HEK293T (cell line): ENCODE data around the gene SH3PXD2A.

ENCODE experiments used
- CTCF ChIA-PET: fragments of 350-600 bp; formaldehyde crosslinking; extraction: SDS; loops from one replicate; lab custom pipeline; 2021; ENCODE audit warnings: antibody characterized with exemption, inconsistent platforms; lab: Yijun Ruan, JAX
- POLR2A ChIA-PET: fragments of 350-600 bp; formaldehyde crosslinking; extraction: SDS; loops from one replicate; lab custom pipeline; 2020; ENCODE audit warnings: antibody characterized with exemption, inconsistent platforms; lab: Yijun Ruan, JAX
- DNase-seq: peaks from one replicate; pipeline ENCODE4 v3.0.0; 2012; ENCODE audit warnings: mixed read lengths; ENCODE audit errors: extremely low spot score
- ARNT ChIP-seq: fragments of 450-650 bp; IDR thresholded peaks from 2 replicates; pipeline ENCODE4 v1.6.1; 2017; ENCODE audit warnings: mild to moderate bottlenecking
- BHLHE40 ChIP-seq: fragments of 450-650 bp; IDR thresholded peaks from 2 replicates; pipeline ENCODE4 v1.6.1; 2016; ENCODE audit warnings: mild to moderate bottlenecking, moderate library complexity, borderline replicate concordance
- CTBP1 ChIP-seq: fragments of 450-650 bp; IDR thresholded peaks from 2 replicates; pipeline ENCODE4 v1.6.1; 2016; ENCODE audit warnings: borderline replicate concordance
- ELF4 ChIP-seq: fragments of 450-650 bp; IDR thresholded peaks from 2 replicates; pipeline ENCODE4 v1.6.1; 2017; ENCODE audit warnings: antibody characterized with exemption
- FOXA1 ChIP-seq: fragments of 450-650 bp; IDR thresholded peaks from 2 replicates; pipeline ENCODE4 v1.6.1; 2016; ENCODE audit warnings: mild to moderate bottlenecking
- FOXK2 ChIP-seq: fragments of 450-650 bp; IDR thresholded peaks from 2 replicates; pipeline ENCODE4 v1.6.1; 2016; ENCODE audit warnings: mild to moderate bottlenecking
- FOXM1 ChIP-seq: fragments of 450-650 bp; IDR thresholded peaks from 2 replicates; pipeline ENCODE4 v1.6.1; 2017; ENCODE audit warnings: mild to moderate bottlenecking, borderline replicate concordance
- HDGF ChIP-seq: fragments of 450-650 bp; IDR thresholded peaks from 2 replicates; pipeline ENCODE4 v1.6.1; 2017; ENCODE audit warnings: antibody characterized with exemption, borderline replicate concordance
- L3MBTL2 ChIP-seq: fragments of 450-650 bp; conservative IDR thresholded peaks from 2 replicates; pipeline ENCODE4 v1.6.1; 2016; ENCODE audit warnings: mild to moderate bottlenecking
- LEF1 ChIP-seq: fragments of 450-650 bp; IDR thresholded peaks from 2 replicates; pipeline ENCODE4 v1.6.1; 2017; ENCODE audit warnings: mild to moderate bottlenecking, borderline replicate concordance
- NFRKB ChIP-seq: fragments of 450-650 bp; IDR thresholded peaks from 2 replicates; pipeline ENCODE4 v1.6.1; 2016; ENCODE audit warnings: mild to moderate bottlenecking, moderate library complexity
- SP1 ChIP-seq: fragments of 450-650 bp; IDR thresholded peaks from 2 replicates; pipeline ENCODE4 v1.6.1; 2017
- SUZ12 ChIP-seq: fragments of 450-650 bp; IDR thresholded peaks from 2 replicates; pipeline ENCODE4 v1.6.1; 2016; ENCODE audit warnings: mild to moderate bottlenecking
- TARDBP ChIP-seq: fragments of 450-650 bp; IDR thresholded peaks from 2 replicates; pipeline ENCODE4 v1.6.1; 2016
- ZNF384 ChIP-seq: fragments of 450-650 bp; IDR thresholded peaks from 2 replicates; pipeline ENCODE4 v1.6.1; 2016
- TF ChIP-seq, protein P1 (sequence below): fragments of 450-650 bp; IDR thresholded peaks from 2 replicates; pipeline ENCODE4 v1.6.1; 2016

The SH3PXD2A gene

DNA sequence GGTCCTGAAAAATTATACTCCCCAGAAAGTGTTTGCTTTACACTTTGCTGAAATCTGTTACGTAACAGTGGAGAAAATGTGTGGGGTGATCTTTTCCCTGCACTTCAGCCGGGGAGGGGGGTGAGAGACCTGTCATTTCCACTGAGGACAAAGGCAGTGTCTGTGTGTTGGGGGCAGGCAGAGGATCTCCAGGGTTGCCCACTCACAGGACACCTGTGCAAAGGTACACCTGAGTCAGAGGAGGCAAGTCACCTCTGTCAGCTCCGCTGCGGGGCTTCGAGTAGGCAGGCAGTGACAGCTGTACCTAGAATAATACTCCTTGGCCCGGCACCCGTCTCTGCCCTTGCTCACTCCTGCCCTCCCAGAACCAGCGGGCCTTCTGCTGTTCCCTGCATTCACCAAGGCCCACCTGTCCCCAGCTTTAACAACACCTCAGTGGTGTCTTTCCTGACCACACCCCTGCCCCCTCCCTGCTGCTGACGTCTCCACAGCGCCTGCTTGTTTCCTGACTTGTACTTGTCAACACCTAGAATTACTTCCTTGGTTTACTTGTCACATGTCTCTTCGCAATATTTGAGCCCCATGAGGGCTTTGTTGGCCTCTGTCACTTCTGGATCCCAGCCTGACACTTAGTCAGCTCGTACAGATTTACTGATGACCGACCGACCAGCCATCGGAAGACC is 202.6 kb downstream of the SH3PXD2A start:
- ChIA-PET POLR2A (interaction anchor here (3.0 kb wide), 1 partner anchor 8 kb away, joined by 16 read pairs; no protein-coding TSS in a partner anchor), CTCF (no interaction called here)
- TF ChIP-seq FOXK2 (no peak), HDGF (no peak), BHLHE40 (no peak), SP1 (no peak), ZNF384 (no peak), ARNT (no peak), FOXA1 (no peak), CTBP1 (no peak)
- no peak for DNase-seq

DNA sequence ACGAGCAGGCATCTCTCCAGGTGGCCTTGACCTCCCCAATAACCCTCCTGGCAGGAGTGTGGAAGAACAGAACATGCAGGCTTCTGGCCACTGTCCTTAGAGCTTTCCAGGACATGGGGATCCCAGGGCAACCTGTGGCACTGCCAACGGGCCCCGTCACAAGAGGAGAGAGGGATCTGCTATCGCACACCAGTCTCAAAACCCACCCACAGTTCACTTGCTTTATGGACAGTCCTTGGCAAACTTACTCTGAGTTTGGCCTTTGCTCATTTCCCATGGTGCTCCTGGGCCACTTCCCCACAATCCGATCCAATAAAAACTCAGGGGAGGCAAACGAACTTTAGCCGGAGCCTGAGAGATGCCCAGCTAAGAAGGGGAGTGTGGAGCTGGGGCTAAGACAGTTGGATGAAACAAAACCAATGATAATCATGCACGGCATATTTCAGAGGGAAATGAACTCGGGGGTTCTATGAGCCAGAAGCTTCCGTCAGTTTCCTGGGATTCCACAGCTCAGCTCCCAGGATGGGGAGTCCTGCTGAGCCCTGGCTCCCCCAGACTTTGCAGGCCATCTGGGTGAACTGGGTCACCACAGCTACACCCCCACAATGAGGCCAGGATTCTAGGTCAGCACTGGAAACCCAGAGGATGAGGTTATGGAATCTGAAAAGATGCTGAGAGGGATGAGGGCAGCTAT is 203.4 kb downstream of the SH3PXD2A start:
- ChIA-PET CTCF (no interaction called here), POLR2A (interaction anchor here (3.0 kb wide), 1 partner anchor 9 kb away, joined by 16 read pairs; no protein-coding TSS in a partner anchor)
- DNase-seq = no peak
- TF ChIP-seq ELF4 (no peak), ARNT (no peak), CTBP1 (no peak), LEF1 (no peak), SP1 (no peak), ZNF384 (no peak), FOXA1 (no peak), NFRKB (no peak), TARDBP (no peak), BHLHE40 (no peak), SUZ12 (no peak), HDGF (no peak), L3MBTL2 (no peak), FOXM1 (no peak), FOXK2 (no peak)
- TF ChIP-seq, protein P1, sequence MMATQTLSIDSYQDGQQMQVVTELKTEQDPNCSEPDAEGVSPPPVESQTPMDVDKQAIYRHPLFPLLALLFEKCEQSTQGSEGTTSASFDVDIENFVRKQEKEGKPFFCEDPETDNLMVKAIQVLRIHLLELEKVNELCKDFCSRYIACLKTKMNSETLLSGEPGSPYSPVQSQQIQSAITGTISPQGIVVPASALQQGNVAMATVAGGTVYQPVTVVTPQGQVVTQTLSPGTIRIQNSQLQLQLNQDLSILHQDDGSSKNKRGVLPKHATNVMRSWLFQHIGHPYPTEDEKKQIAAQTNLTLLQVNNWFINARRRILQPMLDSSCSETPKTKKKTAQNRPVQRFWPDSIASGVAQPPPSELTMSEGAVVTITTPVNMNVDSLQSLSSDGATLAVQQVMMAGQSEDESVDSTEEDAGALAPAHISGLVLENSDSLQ = no peak

- no peak for DNase-seq
- ChIA-PET CTCF (no interaction called here), POLR2A (interaction anchor here (3.0 kb wide), 1 partner anchor 9 kb away, joined by 16 read pairs; no protein-coding TSS in a partner anchor)
- TF ChIP-seq FOXK2 = no peak
- no peak for TF ChIP-seq L3MBTL2
- TF ChIP-seq, protein P1 = no peak
- no peak for TF ChIP-seq ELF4
- TF ChIP-seq ZNF384 = no peak
- TF ChIP-seq NFRKB = no peak
Measured at GRCh38 chr10:103651333-103651732, 204.0 kb downstream of the SH3PXD2A start.

GRCh38 chr10:103649654-103650423 is 205.5 kb downstream of the SH3PXD2A start:
- ChIA-PET CTCF (interaction anchor here (0.9 to 1.0 kb wide), 2 partner anchors 16 to 37 kb away, joined by 3 to 6 read pairs; no protein-coding TSS in a partner anchor), POLR2A (interaction anchor here (1.3 to 3.0 kb wide), 2 partner anchors 11 to 12 kb away, joined by 3 to 16 read pairs; no protein-coding TSS in a partner anchor)
- DNase-seq = no peak
- TF ChIP-seq FOXA1 (no peak), SUZ12 (no peak), CTBP1 (no peak), L3MBTL2 (no peak), LEF1 (no peak), FOXM1 (no peak), NFRKB (no peak), TARDBP (no peak), ZNF384 (no peak)

DNA sequence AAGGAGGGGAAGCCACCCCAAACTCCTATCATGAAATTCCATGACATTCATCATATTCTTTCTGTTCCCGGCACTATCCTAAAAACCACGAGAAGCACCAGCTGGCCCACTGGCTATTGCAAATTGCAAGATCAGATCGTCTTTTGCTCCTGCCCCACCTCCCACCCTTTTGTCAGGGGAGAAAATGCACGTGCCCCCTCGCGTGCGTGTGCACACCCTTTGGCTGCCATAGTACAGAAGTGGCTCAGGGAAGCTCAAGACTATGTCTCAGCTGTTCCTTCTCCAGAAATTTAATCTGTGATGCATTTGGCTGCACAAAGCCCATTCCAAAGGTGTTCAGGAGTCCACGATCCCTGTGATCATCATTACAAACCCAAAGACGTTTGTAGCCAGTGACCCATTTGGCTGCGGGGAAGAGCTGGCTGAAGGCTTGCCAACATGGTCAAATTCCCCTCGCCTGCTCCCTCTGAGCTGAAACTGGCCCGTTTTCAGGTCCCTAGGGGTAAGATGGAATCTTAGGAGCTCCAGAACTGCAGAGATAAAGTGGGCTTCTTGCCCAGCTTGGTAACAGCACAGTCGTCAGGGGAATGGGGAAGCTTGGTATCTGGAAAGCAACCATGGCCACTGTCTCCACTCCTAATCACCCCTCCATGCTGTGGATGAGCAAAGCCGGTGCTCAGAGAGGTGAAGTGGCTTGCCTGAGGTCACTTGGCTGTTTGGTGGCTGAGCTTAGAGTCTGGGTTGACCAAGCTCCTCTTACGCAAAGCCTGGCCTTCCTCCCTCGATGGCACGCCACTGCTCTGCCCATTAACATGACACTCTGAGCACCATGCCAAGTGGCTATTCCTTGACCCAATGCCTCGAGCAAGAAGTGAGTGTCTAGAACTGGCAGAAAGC is 206.5 kb downstream of the SH3PXD2A start:
- TF ChIP-seq BHLHE40 (no peak), ELF4 (no peak), FOXM1 (no peak), TARDBP (no peak), HDGF (no peak), LEF1 (no peak), NFRKB (no peak), SUZ12 (no peak), FOXA1 (no peak), ARNT (no peak), L3MBTL2 (no peak), CTBP1 (no peak), SP1 (no peak), FOXK2 (no peak), ZNF384 (no peak)
- TF ChIP-seq, protein P1 = no peak
- ChIA-PET POLR2A (interaction anchor here (1.3 kb wide), 1 partner anchor 13 kb away, joined by 3 read pairs; no protein-coding TSS in a partner anchor), CTCF (interaction anchor here (0.9 kb wide), 1 partner anchor 37 kb away, joined by 6 read pairs; no protein-coding TSS in a partner anchor)
- DNase-seq = no peak
